PC-3 (cell line): ENCODE data around the gene C11orf68. TPM values are rescaled to one million over a fixed set of nuclear protein-coding genes. Genes with fewer than 3 reads are reported as not detected.

Experiments
- ATAC-seq: fragments of 200-7000 bp; cut with Tn5 transposase; 2 replicates; pipeline ENCODE4 v1.9.1; 2020; ENCODE audit warnings: mild to moderate bottlenecking, moderate library complexity
- Bru-seq: library from RNA; stranded (reverse); fragments of 400-500 nt; gene quantifications from one replicate; lab custom pipeline; 2021; lab: Mats Ljungman, UMichigan
- BruChase-seq, 2 experiments: library from RNA; stranded (reverse); fragments of 400-500 nt; gene quantifications; one replicate each; lab custom pipeline; 2021; lab: Mats Ljungman, UMichigan
- BruUV-seq: library from RNA; stranded (reverse); fragments of 400-500 nt; replicated peaks from 2 replicates; lab custom pipeline; 2021; lab: Mats Ljungman, UMichigan
- CTCF ChIA-PET: fragments of 300-600 bp; sonication (Branson Sonifier 250); formaldehyde crosslinking; loops from one replicate; lab custom pipeline; 2022; ENCODE audit warnings: antibody characterized with exemption; lab: Charles Lee
- POLR2A ChIA-PET: fragments of 300-600 bp; sonication (Branson Sonifier 250); formaldehyde crosslinking; loops from one replicate; lab custom pipeline; 2022; ENCODE audit warnings: antibody characterized with exemption; ENCODE audit not compliant: unreplicated experiment; lab: Charles Lee
- DNase-seq: peaks from one replicate; pipeline ENCODE4 v3.0.0-alpha.2; 2015
- H2AFZ ChIP-seq: fragments of 300-600 bp; sonication (generic); 2 replicates; pipeline ENCODE4 v1.6.0; 2016; ENCODE audit warnings: antibody characterized with exemption, low read length
- H3F3A ChIP-seq: fragments of 300-600 bp; sonication (generic); one replicate; pipeline ENCODE4 v1.6.0; 2017; ENCODE audit warnings: antibody characterized with exemption, low read length, control low read depth, mild to moderate bottlenecking; ENCODE audit not compliant: unreplicated experiment
- H3K27ac ChIP-seq: fragments of 300-600 bp; sonication (generic); 2 replicates; pipeline ENCODE4 v1.5.1; 2016; ENCODE audit warnings: mild to moderate bottlenecking, low read length
- H3K27me3 ChIP-seq: fragments of 300-600 bp; sonication (generic); 2 replicates; pipeline ENCODE4 v1.6.1; 2016; ENCODE audit warnings: low read length, mixed read lengths
- H3K36me3 ChIP-seq: fragments of 300-600 bp; sonication (generic); 2 replicates; pipeline ENCODE4 v1.6.1; 2016; ENCODE audit warnings: low read depth, mixed run types, low read length, mixed read lengths
- H3K4me1 ChIP-seq: fragments of 300-600 bp; sonication (generic); 2 replicates; pipeline ENCODE4 v1.5.1; 2016; ENCODE audit warnings: low read length; ENCODE audit not compliant: insufficient read depth
- H3K4me2 ChIP-seq: fragments of 300-600 bp; sonication (generic); 2 replicates; pipeline ENCODE4 v1.6.0; 2016; ENCODE audit warnings: low read length
- H3K4me3 ChIP-seq: fragments of 300-600 bp; sonication (generic); 2 replicates; pipeline ENCODE4 v1.5.1; 2016; ENCODE audit warnings: mild to moderate bottlenecking, low read length, mixed read lengths
- H3K79me2 ChIP-seq: fragments of 300-600 bp; sonication (generic); 2 replicates; pipeline ENCODE4 v1.6.1; 2017; ENCODE audit warnings: low read length, mixed read lengths
- H3K9ac ChIP-seq: fragments of 300-600 bp; sonication (generic); 2 replicates; pipeline ENCODE4 v1.6.0; 2016; ENCODE audit warnings: mild to moderate bottlenecking, low read length
- H3K9me2 ChIP-seq: fragments of 300-600 bp; sonication (generic); replicated peaks from 2 replicates; pipeline ENCODE4 v1.6.1; 2016; ENCODE audit warnings: mixed run types, low read length, mixed read lengths
- H3K9me3 ChIP-seq: fragments of 300-600 bp; sonication (generic); 2 replicates; pipeline ENCODE4 v1.6.1; 2016; ENCODE audit warnings: low read length, mixed read lengths
- H4K20me1 ChIP-seq: fragments of 300-600 bp; sonication (generic); 2 replicates; pipeline ENCODE4 v1.6.1; 2016; ENCODE audit warnings: low read length, mixed read lengths
- EZH2 ChIP-seq: fragments of 300-600 bp; sonication (generic); IDR thresholded peaks from one replicate; pipeline ENCODE4 v1.6.1; 2017; ENCODE audit warnings: antibody characterized with exemption, mild to moderate bottlenecking, low read length; ENCODE audit not compliant: unreplicated experiment
- EZH2phosphoT487 ChIP-seq: fragments of 300-600 bp; sonication (generic); IDR thresholded peaks from 2 replicates; pipeline ENCODE4 v1.6.1; 2018; ENCODE audit warnings: mild to moderate bottlenecking, antibody characterized with exemption, low read length, borderline replicate concordance
- intact Hi-C: fragments of 100-400 bp; cut with micrococcal nuclease; formaldehyde crosslinking; loops from 2 replicates; pipeline ENCODE4 v1.9.0; 2023
- long read RNA-seq: library from polyadenylated mRNA; unstranded; transcript quantifications from one replicate; pipeline ENCODE4 v2.0.0, GENCODE V29; 2021; ENCODE audit not compliant: unreplicated experiment
- total RNA-seq: library from RNA; depleted of rRNA; stranded (reverse); fragments of >200 nt; gene quantifications from 2 replicates; pipeline ENCODE4 v1.2.3, GENCODE V29; 2014; rRNA removed
- TF ChIP-seq, protein P1 (sequence below): fragments of 300-600 bp; sonication (generic); conservative IDR thresholded peaks from 2 replicates; pipeline ENCODE4 v1.5.1; 2017; ENCODE audit warnings: antibody characterized with exemption, low read depth, mild to moderate bottlenecking, low read length

Gene C11orf68
- 61.3 and 82.0 TPM in 2 replicates for total RNA-seq
- Bru-seq, nascent RNA, result percentile 98 among the genes with signal in this experiment
- percentile 96 among the genes with signal in this experiment for BruChase-seq, experiment 1, labeled RNA remaining after a 6-hour chase
- percentile 98 among the genes with signal in this experiment for BruChase-seq, experiment 2, labeled RNA remaining after a 2-hour chase
- long read RNA-seq, transcript C11orf68-201 (2 exons, 1,619 nt), result minor isoform, 39 of 175 reads
- long read RNA-seq, transcript C11orf68-202 (2 exons, 1,559 nt), result major isoform, 66 of 175 reads
- long read RNA-seq, transcript C11orf68-203 (1 exons, 1,528 nt), result major isoform, 66 of 175 reads
- long read RNA-seq, partial matches to known transcripts, result 0 of 175 reads
- long read RNA-seq, other reads (novel, unspliced or antisense), result 4 of 175 reads

GRCh38 chr11:65918211-65919140 is at the start of gene C11orf68:
TSS of gene C11orf68 (minus strand) at chr11:65919062. CDS start at chr11:65919031, 31 bp downstream.
- H3K4me3 ChIP-seq, result peak within 1 kb of the TSS; percentile 82
- intact Hi-C loops, result no loop called here
- ChIA-PET CTCF (interaction anchor here (0.6 kb wide), 1 partner anchor 18 kb away, joined by 3 read pairs; no protein-coding TSS in a partner anchor), POLR2A (interaction anchor here (0.5 to 1.2 kb wide), 6 partner anchors 23 to 345 kb away, joined by 3 to 17 read pairs (median 3); partner anchors contain the start of genes CCDC85B and FIBP)
- H3K4me1 ChIP-seq, result peaks cover 52% of the 10 kb centered on the region
- peaks cover 17% of the 10 kb centered on the region; the same call in 1 of the 2 replicates for H3K36me3 ChIP-seq
- 0 out of 2 replicates have a peak, but pooled peaks cover 6% of the 10 kb centered on the region for H4K20me1 ChIP-seq
- H3K4me2 ChIP-seq, result peak within 1 kb of the TSS; percentile 93
- H3F3A ChIP-seq, result peaks cover 8% of the 10 kb centered on the region
- H3K27ac ChIP-seq, result peak within 1 kb of the TSS; percentile 93
- TF ChIP-seq, protein P1, sequence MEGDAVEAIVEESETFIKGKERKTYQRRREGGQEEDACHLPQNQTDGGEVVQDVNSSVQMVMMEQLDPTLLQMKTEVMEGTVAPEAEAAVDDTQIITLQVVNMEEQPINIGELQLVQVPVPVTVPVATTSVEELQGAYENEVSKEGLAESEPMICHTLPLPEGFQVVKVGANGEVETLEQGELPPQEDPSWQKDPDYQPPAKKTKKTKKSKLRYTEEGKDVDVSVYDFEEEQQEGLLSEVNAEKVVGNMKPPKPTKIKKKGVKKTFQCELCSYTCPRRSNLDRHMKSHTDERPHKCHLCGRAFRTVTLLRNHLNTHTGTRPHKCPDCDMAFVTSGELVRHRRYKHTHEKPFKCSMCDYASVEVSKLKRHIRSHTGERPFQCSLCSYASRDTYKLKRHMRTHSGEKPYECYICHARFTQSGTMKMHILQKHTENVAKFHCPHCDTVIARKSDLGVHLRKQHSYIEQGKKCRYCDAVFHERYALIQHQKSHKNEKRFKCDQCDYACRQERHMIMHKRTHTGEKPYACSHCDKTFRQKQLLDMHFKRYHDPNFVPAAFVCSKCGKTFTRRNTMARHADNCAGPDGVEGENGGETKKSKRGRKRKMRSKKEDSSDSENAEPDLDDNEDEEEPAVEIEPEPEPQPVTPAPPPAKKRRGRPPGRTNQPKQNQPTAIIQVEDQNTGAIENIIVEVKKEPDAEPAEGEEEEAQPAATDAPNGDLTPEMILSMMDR, result no peak
- TF ChIP-seq EZH2phosphoT487 (no peak), EZH2 (no peak)
- H2AFZ ChIP-seq, result peak within 1 kb of the TSS; percentile 58
- peaks cover 81% of the 10 kb centered on the region for H3K79me2 ChIP-seq
- H3K9me3 ChIP-seq, result no peaks in the 10 kb centered on the region
- BruUV-seq, result TSS peak; percentile 64
- no peaks in the 10 kb centered on the region for H3K9me2 ChIP-seq
- H3K27me3 ChIP-seq, result no peaks in the 10 kb centered on the region
- DNase-seq (peak; percentile 50), ATAC-seq (peak; percentile 9)
- peak within 1 kb of the TSS; percentile 92 for H3K9ac ChIP-seq

DNA sequence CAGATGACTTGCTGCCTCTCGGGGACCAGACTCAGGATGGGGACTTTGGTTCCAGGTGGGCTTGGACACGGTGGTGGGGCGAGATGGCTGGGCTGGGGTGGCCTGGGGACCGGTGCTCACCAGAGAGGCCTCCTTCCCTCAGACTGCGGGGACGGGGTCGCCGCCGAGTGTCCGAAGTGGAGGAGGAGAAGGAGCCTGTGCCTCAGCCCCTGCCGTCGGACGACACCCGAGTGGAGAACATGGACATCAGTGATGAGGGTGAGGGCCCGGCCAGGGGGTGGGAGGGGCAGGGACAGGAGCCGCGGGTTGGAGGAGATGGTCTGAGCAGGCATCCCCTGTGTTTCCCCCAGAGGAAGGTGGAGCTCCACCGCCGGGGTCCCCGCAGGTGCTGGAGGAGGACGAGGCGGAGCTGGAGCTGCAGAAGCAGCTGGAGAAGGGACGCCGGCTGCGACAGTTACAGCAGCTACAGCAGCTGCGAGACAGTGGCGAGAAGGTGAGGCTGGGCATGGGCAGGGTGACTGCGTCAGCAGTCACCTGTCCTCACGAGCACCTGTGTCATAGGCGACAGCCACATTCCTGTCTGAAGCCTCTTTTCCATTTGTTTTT is 48.6 kb upstream of the C11orf68 start:
- no peak overlapping the region for H2AFZ ChIP-seq
- TF ChIP-seq EZH2phosphoT487, result no peak
- no peak for TF ChIP-seq EZH2
- TF ChIP-seq, protein P1, result no peak
- H3K4me1 ChIP-seq, result peaks cover 8% of the 10 kb centered on the region
- H3K9ac ChIP-seq, result no peak overlapping the region
- peaks cover 29% of the 10 kb centered on the region for H3K79me2 ChIP-seq
- H3K27ac ChIP-seq, result no peak overlapping the region
- H3K36me3 ChIP-seq, result peaks cover 58% of the 10 kb centered on the region
- intact Hi-C loops, result no loop called here
- ChIA-PET CTCF (no interaction called here), POLR2A (no interaction called here)
- ATAC-seq (no peak), DNase-seq (no peak)
- peaks cover 5% of the 10 kb centered on the region; the same call in 1 of the 2 replicates for H4K20me1 ChIP-seq
- BruUV-seq, result no TSS peak
- H3K4me3 ChIP-seq, result no peak overlapping the region
- no peaks in the 10 kb centered on the region for H3K9me2 ChIP-seq
- no peak overlapping the region for H3K4me2 ChIP-seq
- H3K9me3 ChIP-seq, result no peaks in the 10 kb centered on the region
- H3F3A ChIP-seq, result no peaks in the 10 kb centered on the region
- H3K27me3 ChIP-seq, result no peaks in the 10 kb centered on the region
